Fibroblast of skin of scalp (primary cell): ENCODE data around the gene KIAA0513.

Source experiments
- DNase-seq: peaks from one replicate; pipeline ENCODE4 v3.0.0-alpha.2; 2013

KIAA0513 gene

DNA sequence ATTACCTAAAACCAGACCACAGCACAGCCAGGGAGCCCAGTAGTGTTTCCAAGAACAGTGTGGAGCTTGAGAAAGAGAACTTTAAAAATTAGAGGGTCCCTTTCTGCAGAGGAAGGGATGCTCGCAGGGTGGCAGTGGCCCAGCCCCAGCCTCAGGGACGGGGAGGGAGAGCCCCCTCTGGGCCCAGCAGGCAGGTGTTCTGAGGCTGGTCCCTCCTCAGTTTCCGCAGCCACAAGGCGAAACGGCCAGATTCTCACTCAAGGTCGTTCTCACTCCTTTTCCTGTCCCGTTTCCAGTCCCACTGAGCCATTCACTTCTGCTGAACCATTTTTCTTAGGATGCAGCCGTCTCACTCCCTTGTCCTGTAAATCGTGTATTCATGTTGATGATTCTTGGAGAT lies 64.7 kb downstream of the KIAA0513 start:
- DNase-seq, result no peak

DNA sequence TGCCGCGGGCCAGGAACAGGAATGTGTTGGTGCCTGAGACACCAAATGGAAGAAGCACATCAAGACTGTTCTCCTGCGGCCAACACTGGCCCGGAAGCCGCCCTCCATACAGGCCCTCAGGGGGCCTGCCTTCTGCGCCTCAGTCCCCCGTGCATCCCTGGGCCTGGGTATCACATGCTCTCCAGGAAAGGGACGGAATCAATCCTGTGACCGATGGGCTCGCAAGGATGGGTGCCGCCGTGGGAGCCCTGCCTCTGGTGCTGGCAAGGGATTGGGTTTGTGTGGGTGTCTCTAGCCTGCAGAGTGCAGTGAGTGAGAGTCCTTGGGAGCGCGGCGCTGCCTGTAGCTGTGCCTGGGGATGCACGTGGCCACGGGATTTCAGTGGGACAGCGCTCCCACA lies 65.3 kb downstream of the KIAA0513 start:
- DNase-seq, result no peak

DNA sequence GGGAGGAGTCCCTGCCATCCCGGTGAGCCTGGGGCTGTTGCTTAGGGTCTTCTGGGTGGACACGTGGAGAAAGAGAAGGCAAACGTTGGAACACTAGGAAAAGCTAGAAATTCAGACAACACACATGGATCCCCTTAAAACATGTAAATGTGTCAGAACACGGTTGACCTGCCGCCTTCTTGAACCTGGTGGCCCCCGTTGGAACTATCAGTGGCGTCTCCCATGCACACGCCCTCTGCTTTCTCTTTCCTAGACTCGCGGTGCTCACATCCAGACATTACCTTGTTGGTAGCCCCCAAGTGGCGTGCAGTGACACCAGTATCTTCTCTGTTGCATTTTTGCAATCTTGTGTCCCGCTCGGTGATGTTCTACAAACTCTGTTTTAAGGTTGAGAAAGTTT lies 66.1 kb downstream of the KIAA0513 start:
- DNase-seq, result no peak

DNA sequence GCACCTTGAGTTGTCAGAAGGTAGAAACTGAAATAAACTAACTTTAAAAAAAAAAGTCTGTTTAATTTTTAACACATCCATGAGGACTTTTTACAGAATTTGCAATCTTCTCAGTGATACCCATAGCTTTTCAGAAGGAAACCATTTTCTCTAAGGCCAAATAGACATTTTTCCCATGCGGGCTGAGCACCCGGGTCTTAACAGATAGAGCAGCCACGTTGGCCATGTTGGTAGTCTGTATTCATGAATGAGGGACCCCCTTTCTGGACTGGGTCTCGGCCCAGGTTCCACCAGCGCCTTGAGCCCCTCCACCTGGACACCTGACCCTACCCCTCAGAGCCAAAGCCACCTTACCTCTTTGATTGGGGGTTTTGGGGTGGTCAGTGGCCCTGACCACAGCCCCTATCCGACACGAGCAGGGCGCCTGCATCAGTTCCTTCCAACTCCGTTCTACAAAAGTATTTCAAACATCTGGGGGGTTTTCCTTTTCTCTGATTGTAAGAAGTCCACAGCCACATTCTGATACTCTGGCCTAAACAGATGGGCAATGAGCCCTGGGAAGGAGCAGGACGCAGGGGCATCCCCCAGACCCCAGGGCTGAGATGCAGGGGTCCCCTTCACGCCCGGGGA lies 66.7 kb downstream of the KIAA0513 start:
- no peak for DNase-seq

DNA sequence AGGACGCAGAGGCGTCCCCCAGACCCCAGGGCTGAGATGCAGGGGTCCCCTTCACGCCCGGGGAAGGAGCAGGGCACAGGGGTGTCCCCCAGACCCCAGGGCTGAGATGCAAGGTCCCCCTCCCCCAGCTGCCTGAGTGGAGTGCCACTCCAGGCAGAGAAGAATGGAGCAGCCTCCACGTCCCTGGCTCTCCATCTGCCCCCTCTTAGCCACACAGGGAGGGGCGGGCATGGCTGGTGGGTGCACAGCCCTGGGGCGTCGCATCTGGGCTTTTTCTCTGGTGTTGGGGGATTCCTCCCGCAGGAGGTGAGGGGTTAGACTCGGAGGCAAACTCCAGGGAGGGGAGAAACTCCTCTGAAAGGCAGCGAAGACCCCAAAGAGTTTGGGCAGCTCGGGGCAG lies 67.2 kb downstream of the KIAA0513 start:
- no peak for DNase-seq

DNA sequence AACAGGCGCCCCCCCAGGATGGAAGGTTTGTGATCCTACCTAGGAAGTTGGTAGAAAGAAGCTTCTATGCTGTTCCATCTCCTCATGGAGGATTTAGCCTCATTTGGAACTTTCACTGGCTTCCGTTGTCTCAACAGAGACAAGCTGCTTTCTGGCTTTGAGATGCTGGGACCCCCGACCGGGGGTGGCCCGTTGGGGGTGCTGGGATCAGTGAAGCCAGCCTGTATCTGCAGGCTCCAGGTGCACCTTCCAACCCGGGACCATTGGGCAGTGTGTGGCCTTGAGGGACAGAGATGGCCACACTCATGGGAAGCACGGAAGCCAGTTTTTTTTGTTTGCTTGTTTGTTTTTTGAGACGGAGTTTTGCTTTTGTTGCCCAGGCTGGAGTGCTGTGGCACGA lies 69.3 kb downstream of the KIAA0513 start:
- no peak for DNase-seq

DNA sequence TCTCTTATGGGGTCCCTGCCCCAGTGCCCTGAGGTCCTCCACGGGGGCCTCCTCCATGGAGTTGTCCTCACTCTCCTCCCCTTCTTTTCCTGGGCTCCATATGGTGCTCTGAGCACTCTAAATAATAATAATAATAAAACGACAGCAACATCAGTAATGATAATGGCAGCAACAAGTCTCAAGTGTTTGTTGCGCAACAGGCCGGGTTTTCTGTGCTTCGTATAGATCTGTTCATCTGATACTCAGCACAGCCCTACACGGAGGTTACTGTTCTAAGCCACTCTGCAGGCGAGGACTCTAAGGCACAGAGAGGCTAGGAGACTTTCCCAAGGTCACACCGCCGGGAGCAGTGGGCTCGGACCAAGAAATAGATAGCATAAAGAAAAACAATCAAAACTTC lies 71.0 kb downstream of the KIAA0513 start:
- no peak for DNase-seq

DNA sequence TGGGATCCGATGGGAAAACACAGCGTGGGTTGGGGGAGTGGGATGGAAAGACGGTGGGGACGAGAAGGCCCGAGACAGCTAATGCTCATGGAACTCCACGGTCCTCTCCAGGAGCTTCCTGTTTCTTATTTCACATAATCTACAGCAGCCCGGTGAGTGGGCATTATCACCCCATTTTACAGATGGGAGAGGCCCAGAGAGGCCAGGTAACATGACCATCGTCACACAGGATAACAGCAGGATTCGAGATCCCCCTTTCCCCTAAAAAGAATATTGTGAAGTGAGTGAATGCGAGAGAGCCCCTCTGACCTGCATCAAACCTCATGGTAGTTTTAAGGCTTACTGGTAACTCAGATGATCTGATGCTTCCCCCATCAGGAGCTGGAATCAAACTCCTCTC lies 72.7 kb downstream of the KIAA0513 start:
- no peak for DNase-seq

DNA sequence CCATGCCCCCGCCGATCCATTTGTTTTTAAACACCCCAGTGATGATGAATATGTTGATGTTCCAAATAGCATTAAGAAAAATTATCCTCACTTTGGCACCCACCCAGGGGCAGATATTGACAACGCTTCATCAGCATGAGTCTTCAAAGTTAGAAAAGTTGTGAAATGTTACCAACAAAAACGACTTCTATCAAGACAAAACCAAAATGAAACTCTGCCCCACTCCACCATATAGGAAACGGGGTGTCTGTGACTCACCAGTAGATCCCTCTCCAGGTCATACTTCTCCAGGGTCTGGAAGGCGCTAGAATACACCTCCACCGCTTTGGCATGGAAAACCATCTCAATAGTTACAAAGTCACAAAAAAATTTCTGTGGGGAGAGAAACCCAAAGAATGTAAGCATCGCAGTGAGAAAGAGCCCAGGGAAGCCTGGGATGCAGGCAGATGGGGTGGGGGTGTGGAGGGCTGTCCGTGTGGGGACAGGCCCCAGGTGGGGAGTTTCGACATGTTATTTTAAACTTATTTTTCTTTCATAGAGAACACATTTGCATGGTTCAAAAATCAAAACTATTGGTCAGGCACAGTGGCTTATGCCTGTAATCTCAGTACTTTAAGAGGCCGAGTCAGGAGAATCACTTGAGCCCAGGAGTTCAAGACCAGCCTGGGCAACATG lies 74.5 kb downstream of the KIAA0513 start:
- DNase-seq, result peak; percentile 24

DNA sequence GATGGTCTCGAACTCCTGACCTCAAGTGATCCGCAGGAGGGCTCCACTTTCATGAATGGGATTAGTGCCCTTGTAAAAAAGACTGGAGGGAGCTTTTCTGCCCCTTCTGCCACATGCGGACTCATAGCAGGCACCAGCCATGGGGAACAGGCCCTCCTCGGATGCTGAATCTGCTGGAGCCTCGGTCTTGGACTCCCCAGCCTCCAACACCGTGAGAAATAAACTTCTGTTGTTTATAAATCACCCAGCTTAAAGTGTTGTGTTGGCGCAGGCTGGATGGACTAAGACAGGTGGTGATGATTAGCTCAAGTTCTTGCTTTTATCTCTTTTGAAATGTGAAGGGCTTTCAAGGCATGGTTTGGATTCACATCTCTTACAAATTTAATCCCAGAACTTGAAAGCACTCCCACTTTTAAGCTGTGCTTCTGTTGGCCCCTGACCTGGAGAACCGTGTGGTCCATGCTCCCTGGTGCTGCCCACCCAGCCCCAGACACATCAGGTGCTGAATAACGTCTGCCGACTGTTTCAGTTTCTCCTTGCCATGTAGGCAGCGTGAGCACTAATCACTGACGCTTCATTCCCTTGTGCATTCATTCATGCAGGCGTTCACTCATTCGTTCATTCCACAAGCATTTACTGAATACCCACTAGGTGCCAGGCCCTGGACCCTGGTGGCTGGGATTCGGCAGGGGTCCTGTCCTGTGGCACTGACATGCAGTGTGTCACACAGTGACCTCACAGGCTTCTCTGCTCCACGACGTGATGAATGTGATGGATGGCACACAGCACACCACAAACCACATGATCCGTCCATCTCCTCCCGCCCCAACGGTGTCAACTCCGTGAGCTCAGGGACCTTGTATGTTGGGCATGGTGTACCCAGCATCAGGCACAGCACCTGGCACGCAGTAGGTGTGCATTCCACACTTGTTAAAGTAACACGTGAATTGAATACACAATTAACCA lies 75.8 kb downstream of the KIAA0513 start:
- DNase-seq, result no peak

DNA sequence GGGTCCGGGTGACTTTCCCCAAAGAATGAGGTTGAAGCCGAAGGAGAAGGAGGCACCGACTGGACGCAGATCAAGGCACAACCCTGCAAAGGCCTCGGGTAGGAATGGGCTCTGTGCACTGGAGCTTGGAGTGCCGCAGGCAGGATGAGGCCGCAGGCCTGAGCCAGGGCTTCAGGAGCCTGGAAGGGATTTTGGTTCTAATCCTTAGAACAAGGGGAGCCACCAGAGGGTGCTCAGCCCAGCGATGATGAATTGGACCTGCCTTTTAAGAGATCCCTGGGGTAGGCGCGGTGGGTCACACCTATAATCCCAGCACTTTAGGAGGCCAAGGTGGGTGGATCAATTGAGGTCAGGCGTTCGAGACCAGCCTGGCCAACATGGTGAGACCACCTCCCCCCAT lies 76.6 kb downstream of the KIAA0513 start:
- no peak for DNase-seq

DNA sequence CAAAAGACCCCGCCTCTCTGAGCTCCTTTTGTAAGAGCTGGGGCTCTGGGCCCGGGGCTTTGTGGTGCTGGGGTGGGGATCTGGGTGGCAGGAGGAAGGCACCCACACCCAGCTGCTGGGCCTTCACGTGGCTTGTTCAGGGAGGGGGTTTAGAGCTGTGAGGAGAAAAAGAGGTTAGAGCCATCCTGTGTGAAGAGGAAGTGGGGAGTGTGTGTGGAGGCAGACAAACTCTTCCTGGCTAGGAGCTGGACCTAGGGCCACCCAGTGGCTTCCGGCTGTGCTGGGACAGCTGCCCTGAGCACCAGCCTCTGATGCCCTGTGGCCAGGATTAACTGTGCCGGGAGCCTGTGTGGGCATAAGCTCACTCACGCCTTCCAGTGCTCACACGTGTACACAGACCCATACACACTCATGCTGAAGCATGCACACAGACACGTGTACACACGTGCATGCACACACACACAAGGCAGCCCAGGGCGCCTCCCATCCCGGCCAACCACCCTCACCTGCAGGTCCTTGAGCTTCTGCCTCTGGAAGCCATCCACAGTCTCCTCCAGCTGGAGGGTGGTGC lies 77.3 kb downstream of the KIAA0513 start:
- DNase-seq, result no peak

DNA sequence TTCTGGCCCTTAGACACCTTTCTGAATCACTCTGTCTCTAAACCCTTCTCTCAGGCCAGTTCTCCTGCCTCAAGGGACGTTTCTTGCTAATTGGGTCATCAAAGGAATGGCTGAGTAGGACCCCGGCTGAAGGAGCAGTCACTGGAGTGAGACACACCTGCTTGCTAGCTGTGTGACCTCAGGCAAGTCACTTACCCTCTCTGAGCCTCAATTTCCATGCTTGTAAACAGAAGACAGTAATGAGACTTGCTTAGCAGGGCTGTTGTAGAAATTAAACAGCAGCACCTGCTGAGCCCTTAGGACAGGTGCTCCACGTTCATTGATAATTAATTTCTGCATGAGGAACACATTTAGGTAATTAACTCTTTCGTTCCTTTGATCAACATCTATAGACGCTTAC lies 77.9 kb downstream of the KIAA0513 start:
- DNase-seq, result no peak

DNA sequence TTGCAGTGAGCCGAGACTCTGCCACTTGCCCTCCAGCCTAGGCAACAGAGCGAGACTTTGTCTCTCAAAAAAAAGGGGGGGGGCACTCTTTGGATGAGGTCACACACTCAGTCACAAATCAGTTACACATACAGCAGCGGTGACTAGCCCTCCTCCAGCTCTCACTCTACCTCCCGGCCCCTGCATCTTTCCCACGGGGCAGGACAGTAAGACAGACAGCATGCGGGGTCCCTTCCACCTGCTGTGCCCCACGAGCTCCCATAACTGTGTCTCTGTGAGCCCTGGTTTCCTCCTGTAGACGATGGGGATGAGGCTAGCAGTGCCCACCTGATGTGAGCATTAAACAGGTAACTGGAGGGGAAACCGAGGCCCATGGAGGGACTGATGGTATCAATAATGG lies 79.5 kb downstream of the KIAA0513 start:
- no peak for DNase-seq

DNA sequence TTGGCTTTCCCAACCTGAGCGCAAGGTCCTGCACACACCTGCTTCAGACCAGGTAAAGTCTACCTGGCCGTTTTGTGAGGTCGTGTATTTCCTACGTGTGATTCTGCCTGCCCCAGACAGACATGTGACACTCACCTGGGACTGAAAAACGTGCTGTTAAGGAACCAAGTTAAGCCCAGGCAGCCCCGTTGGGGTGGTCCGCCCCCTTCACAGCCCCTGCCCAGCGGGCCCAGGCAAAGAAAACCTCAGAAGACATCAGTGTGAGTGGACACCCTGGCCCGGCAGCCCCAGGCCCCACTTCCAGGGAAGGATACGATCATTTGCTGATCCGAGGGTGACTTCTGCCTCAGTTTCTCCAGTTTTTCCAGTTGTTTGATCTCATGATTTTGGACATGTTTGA lies 79.9 kb downstream of the KIAA0513 start:
- no peak for DNase-seq

DNA sequence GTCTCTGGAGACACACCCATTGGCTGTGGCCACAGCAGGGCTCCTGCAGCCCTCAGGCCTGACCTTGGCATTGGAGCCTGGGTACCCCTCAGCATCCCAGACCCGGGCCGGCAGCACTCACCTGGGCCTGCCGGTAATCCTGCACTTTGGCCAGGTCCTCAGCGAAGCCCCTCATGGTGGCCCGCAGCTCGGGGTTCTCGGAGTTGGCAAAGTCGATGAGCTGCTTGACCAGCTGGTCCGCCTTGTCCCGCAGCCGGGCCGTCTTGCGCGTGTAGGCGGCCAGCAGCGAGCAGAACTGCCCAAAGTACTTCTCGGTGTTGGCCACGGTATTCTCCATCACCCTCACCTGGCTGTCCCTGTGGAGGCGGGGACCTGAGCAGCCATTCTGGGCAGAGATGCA lies 82.5 kb downstream of the KIAA0513 start:
- no peak for DNase-seq

DNA sequence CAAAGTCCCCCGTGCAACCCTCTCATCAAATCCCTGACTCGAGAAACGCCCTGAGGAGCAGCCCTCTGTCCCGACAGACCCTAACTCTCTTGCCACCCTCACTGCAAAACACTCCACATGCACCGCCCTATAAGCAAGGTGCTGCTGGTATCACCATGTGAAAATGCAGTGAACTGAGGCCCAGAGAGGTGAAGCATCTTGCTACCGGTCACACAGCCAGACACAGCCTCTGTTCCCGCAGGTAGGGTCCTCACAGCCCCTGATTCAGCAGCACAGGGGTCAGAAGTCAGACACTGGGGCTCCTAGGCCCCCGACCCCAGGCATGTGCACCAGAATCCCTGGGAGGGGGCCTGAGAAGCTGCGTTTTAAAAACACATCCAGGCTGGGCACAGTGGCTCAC lies 83.6 kb downstream of the KIAA0513 start:
- no peak for DNase-seq

DNA sequence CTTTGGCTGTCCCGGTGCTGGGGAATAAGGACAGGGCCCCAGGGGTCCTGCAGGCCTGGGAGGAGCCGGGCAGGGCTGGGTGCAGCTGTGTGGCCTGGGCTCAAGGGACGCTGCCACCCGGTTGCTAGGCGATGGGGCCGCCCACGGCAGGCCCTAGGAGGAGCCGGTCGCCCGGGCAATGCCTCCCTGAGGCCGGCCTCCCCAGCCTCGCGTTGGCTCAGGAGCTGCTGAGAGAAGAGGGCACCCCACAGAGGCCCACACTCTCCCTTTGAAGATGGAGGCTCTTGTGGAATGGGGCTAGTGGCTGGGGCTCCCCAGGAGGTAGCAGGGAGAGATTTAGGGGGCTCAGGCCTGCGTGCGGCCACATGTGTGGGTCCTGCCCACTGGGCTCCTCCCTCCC lies 84.8 kb downstream of the KIAA0513 start, which contains the start of gene CIBAR2:
Gene CIBAR2 (minus strand): TSS at position 109 of the 400 bp plus-strand sequence. CDS start 120 bp downstream, outside the sequence.
- DNase-seq, result no peak

DNA sequence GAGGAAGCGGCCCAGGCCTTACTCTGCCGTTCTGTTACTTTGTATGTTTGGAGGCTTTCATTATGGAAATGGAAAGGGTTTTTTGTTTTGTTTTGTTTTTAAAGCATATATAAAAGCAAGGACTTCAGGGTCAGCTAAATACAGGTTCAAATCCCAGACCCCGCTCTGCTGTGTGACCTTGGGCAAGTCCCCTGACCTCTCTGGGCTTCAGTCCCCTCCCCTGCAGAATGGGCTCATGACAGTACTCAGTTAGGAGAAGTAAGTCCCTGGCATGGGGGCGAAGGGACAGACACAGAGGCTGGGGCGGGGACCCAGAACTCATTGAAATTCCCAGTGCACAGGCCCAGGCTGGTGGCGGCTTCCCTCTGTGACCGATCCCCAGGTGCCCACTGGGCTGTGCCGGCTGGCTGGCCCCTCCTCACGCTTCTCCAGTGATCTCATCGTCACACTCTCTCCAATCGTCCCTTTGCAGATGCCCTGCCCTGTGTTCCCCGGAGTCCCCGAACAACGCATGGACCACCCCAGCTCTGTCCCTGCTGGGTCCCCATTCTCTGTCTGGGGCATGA lies 85.7 kb downstream of the KIAA0513 start:
- no peak for DNase-seq

DNA sequence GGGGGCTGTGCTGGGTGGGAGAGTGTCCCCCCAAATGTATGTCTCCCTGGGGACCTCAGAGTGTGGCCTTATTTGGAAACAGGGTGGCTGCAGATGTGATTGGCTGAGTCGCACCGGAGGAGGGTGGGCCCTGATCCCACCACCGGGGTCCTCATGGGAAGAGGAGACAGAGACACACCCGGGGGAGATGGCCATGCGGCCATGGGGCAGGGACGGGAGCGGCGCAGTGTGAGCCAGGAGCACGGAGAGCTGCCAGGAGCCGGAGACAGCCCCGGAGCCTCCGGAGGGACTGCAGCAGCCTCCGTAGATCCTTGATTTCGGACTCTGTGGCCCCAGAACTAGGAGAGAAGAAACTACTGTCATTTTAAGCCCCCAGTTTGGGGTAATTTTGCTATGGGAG lies 86.3 kb downstream of the KIAA0513 start:
- no peak for DNase-seq

DNA sequence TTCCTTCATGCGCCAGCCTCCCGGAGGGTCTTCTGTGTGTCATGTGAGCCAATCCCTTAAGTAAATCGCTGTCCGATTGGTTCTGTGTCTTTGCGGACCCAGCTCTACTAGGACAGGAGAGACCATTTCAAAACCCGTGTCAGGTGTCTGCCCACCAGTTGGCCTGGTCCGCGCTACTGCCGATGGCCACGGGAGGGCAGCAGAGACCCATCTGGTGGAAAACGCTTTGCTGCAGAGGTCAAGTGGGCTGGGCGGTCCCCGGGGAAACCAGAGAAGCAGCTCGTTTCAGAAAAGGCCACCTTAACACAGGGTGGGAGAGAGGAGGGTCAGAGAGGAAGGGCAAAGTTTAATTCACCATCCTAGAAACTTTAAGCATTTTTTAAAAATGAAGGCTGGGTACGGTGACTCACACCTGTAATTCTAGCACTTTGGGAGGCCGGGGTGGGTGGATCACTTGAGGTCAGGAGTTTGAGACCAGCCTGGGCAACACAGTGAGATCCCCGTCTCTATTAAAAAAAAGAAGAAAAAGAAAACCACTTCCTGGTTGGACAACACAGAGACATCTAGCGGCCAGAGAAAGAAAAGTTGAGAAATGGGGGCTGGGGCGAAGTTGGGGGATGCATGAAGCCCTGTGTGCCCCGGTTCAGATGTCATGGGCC lies 87.4 kb downstream of the KIAA0513 start:
- peak; percentile 78 for DNase-seq

DNA sequence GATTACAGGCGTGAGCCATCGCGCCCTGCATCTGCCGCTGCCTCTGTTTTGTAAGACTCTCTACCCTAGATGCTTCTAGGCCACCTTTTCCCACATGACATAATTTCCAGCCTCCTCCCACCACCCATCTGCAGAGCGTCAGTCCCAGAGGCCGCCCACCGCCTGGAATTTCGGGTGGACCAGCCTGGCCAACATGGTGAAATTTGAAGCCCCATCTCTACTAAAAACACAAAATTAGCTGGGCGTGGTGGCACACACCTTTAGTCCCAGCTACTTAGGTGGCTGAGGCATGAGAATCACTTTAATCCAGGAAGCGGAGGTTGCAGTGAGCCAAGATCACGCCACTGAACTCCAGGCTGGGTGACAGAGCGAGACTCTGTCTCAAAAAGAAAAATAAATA lies 89.8 kb downstream of the KIAA0513 start:
- DNase-seq, result no peak
